Bone marrow (tissue), 2 donors: ENCODE measurements around the gene ACTR8.

Experiments used
- DNase-seq, 2 donors: peaks; one replicate each; lab custom pipeline; 2025; lab: John Stamatoyannopoulos, UW

Gene ACTR8

GRCh38 chr3:53834429-53835095 lies 47.4 kb downstream of the ACTR8 start:
- no peak for DNase-seq

DNA sequence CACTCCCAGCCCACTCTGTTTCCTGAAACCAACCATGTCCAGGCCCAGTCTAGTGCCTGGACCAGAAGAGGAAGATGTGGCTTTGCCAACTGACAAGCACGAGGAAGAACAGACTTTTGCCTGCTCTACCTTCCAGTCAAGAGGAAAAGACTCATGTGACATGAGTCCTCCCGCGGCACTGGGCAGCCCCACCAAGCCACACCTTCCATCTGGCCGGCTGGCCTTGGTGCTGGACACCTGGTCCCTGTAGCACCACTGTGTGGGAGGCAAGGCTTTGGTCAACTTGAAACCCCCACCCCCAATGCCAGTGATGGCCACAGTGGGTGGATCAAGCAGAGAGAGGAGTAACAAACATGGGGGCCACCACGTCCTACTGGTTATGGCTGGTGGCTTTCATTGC lies 48.3 kb downstream of the ACTR8 start:
- no peak for DNase-seq

DNA sequence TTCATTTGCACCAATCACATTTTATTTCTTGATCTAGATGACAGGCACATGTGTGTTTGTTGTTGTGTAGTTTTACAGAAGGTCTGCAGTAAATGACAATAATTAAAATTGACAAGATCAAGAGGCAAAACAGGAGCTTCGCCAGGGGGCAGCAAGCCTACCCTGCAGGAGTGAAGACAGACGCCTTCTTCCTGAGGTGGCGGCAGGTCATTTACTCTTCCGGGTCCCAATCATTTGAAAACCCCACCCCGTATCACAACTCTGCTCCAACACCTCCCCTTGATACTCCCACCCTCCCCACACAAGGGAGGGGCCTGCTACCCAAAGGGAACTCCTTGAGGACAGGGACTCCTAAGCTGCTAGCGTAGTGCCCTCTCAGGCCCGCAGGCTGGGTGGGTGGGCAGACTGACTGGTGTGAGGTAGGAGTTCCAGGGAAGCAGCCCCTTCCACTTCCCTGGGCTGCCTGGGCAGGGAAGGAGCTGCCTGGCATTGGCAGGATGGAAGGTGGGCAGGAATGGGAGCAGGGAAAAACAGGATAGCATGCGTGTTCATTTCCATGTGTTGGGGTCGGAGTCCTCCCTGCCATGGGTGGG lies 48.8 kb downstream of the ACTR8 start:
- no peak for DNase-seq

DNA sequence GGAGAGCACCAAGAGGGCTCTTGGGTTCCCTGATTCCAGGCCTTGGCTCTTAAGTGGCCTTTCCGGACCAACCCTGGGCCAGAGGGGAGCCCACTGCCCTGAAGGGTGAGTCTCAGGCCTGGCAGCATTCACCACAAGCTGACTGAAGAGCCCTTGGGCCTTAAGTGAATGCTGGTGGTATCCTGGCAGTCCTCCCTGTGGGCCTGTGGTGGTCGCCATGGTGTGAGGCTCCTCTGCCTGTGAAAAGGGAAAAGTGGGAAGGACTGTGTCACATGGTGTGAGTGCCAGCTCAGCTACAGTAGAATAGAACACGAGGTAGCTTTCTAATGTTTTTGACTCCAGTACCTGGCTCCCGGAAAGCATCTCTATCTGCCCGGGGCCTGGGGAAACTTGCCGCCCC lies 51.0 kb downstream of the ACTR8 start:
- DNase-seq, result no peak

DNA sequence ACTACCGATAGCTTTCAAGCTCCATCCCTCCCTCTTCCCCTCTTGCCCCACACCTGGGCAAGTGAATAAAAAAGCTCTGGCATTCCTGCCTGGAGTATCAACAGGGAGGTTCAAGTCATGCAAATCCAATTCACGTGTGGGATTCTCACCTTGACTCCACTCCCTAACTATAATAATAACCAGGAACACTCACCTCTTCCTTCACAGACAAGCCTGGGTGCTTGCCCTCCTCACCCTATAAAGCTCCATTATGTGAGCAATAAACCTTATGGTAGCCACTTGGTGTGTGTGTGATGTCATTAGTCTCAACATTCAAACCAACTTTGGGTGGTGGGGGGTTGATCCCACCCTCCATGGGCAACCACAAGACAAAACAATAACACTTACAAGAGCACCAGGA lies 52.3 kb downstream of the ACTR8 start:
- DNase-seq, result no peak

DNA sequence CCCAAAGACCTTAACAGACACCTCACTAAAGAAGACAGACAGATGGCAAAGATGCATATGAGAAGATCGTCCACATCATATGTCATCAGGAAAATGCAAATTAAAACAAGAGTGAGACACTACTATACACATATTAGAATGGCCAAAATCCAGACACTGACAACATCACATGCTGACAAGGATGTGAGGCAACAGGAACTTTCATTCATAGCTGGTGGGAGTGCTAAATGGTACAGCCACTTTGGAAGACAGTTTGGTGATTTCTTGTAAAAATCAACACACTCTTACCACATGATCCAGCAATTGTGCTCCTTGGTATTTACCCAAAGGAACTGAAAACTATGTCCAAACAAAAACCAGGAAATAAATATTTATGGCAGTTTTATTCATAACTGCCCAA lies 53.4 kb downstream of the ACTR8 start:
- DNase-seq, result no peak

- DNase-seq, result no peak
These were observed 55.9 kb downstream of the ACTR8 start for GRCh38 chr3:53826048-53826447.

- DNase-seq, result no peak
These were observed 57.2 kb downstream of the ACTR8 start for GRCh38 chr3:53824795-53825194.

GRCh38 chr3:53823956-53824657 lies 57.8 kb downstream of the ACTR8 start:
- DNase-seq, result no peak

DNA sequence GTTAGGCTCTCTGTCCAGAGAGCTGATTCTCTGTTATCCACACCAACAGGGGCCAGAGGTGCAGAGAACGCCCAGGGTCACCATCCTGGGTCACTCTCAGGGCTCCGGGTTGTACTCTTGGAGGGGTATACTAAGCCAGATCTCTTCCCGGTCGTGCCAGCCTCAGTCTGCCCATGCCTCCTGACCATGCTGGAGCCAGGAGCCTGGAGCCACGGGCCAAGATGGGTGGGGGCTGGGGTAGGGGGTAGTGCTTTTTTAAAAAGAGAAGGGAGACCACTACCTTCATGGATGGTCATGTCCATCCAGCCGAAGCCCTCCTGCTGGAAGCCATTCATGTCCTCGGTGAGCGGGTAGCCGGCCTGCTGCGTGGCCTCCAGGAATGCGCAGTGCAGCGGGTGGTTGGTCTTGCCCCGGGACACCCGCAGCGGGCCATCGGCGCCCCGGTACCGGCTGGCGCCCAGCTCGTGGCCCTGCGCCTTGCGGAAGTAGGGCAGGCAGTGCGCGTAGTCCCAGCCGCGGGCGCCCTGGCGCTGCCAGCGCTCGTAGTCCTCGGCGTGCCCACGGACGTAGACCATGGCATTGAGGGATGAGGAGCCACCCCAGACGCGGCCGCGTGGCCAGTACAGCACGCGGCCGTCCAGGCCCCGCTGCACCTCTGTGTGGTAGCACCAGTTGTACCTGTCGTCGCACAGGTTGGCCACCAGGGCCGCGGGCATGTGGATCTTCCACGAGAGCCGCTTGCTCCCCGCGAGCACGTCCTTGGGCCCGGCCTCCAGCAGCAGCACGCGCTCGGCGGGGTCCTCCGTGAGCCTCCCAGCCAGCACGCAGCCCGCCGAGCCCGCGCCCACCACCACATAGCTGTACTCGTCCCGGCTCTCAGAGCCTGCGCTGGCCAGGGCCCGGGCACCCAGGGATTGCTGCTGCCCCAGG lies 58.7 kb downstream of the ACTR8 start:
- no peak for DNase-seq

GRCh38 chr3:53822331-53822741 lies 59.6 kb downstream of the ACTR8 start:
- DNase-seq, result no peak

- no peak for DNase-seq
These were observed 60.3 kb downstream of the ACTR8 start for GRCh38 chr3:53821631-53822121.

DNA sequence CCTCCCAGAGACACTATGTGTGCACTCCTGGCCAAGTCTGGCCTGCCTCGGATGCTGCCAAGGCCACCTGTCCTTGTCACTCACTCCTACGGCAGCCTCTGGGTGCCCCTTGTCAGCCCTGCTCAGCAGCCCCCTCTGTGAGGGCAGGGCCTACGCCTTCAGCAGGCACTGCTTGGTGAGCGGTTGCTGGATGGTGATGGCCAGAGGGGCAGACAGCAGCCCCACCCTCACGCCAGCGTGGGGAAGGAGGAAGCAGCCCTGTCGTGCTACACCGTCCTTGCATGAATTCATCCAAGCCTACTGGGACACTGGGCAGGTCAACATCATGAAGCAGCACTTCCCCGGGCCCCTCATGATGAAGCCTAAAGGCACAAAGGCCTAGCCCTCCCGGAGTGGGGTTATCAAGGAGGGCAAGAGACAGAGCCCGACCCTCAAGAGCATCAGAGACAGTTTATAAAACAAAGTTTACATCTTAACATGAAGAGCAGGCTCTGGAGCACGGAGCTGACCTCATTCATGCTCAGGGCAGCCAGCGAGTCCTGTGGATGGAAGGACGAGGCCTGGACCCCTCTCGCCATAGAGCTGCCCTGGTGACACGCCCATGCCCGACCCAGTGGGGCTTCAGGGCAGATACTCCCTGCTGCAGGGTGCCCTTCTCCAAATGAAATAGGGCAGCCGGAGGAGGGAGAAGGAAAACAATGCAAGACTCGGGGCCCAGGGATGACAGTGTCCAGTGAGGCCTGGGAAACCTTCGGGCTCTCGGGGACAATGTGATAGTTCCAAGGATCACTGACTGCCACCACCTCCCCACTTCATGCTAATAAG lies 61.0 kb downstream of the ACTR8 start:
- no peak for DNase-seq

DNA sequence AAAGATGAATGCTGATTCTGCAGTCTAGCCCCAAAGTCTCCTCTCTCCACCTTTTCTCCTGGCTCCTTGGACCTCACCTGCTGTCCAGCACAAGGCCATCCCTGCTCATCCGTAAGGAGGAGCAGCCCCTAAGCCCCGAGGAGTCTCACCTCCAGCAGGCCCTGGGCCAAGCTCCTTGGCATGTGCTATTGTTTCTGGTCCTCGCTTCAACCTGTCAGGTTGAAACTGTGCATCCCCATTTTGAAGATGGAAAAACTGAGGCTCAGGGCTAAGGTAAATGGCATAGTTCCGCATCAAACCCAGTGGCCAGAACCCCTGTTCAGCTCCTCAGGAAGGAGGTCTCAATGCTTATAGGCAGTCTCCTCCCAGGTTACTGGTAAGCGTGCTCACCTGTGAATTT lies 61.9 kb downstream of the ACTR8 start:
- DNase-seq, result no peak

DNA sequence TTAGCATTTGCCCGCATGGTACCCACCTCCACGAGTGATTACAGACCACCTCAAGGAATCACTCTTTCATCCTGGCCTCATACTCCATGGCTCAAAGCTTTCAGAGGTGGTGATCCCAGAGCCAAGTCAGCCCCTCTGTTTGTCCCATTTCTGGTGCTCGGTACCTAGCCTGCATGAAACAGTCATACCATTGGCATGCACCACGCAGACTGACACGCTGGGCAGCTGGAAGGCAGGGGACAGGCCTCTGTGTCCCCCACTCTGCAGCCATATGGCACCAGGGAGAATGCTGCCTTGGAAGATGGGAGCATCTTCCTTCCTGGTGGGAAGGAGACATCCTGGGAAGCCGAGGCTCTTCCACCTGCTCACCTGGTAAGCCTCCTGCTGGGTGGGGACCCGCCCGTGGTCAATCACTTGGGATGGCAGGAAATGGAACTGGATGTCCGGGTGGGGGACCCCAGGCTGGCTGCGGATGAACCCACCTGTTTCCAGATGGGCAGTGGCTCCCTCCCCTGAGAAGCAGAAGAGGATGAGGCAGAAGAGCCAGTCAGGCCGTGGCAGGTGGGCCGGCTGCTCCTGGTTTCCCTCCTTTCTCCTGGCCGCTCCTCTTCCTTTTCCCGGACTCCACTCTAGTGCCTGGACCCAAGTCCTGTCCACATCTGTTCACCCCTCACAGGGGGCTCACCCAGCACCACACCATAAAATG lies 62.6 kb downstream of the ACTR8 start:
- no peak for DNase-seq

DNA sequence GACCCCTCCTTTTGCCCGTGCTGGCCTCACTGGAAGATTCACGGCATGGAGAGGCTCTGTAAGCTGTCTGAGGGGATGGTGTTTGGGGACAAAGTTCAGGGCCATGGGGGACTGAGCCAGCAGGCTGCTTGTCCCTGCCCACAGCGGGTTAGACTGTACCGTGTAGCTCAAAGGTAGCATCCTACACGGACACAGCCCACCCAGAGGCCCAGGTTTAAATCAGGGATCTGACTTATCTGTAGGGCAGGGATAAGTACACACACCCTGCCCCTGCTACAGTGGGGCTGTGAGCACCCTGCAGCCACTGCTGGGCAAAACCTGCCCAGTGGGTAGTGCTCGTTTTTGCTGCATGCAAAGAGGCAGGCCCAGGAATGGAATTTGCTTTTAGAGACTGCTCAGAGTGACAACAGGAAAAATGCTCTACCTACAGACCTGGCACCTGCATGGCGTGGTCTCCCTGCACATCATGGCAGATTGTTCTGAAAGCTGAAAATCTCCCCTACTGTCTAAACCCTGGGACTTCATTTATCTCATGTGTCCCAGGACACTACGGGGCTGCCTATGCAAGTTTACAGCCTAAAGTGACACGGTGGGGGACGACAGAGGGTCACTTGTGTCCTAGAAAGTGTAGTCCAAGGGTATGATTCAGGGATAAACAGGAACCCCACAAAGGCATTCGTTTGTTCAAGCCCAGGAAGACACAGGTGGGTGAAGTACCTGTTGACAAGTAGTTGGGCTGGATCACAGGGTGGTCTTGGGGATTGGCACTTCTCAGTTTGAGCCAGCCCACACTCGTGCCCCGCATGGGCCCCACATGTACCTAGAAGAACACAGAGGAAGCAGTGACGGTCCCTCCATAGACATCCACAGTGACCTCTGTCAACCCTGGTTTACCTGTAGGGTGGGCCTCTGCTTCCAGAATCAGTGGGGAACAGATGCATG lies 63.5 kb downstream of the ACTR8 start:
- DNase-seq, result no peak

DNA sequence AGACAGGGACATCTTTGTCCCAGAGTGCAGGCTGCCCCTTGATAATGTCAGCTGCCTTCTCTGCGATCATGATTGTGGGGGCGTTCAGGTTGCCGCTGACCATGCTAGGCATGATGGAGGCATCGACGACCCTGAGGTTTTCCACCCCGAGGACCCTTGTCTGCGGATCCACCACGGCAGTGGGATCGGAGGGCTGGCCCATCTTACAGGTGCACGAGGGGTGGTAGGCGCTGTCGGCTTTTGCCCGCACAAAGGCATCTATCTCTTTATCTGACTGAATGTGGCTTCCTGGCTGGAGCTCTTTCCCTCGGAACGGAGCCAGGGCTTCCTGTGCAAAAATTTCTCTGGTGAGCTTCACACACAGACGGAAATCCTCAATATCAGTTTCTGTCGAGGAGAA lies 64.1 kb downstream of the ACTR8 start:
- no peak for DNase-seq

- DNase-seq, result no peak
These were observed 64.7 kb downstream of the ACTR8 start for GRCh38 chr3:53817211-53817610.
